ENCODE results near the gene EFCAB14. TPM values are rescaled to one million over a fixed set of nuclear protein-coding genes. Genes with fewer than 3 reads are reported as not detected.

Gene EFCAB14
- total and polyA plus RNA-seq, 2 of the 8 experiments (the other 6 are each of a cell fraction or from before 2014, with no cell fraction given) = 19.4 to 40.4 TPM

DNA sequence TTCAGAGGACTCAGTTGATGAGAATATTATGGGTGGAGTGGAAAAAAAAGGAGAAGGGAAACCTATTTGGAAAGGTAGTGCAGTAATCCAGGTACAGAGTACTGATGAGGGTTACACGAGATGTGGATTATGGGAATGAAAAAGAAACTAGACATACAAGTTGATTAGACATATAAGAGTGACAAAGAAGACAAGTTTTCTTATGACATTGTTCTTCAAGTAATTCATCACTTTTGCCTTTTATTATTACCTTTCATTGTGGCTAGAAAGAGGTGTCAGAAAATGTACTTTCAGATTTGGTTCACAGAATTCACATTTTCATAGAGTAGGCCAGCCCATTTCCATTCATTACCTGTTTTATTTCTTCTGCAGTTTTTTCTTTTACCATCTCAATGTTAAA is 61.1 kb downstream of the EFCAB14 start:
- ChIA-PET CTCF (ENCODE audit: partially characterized antibody) (interaction anchor here (0.8 kb wide), 1 partner anchor 8 kb away, joined by 3 read pairs; no protein-coding TSS in a partner anchor), POLR2A (ENCODE audit: partially characterized antibody) (interaction anchor here (0.8 kb wide), 1 partner anchor 10 kb away, joined by 3 read pairs; the partner anchor contains the start of gene ATPAF1)
- Histone ChIP-seq H3K27me3 (replicated peaks in 1 of 4; ENCODE audit: control insufficient read depth in 3 of 4, extremely low read depth in 1 of 4, insufficient read depth in 3 of 4, low read length in 3 of 4) (no peaks in the 10 kb centered on the region), H2BK5ac (ENCODE audit: low read depth, low read length) (no peak overlapping the region), H3K79me1 (ENCODE audit: low read depth, low read length) (no peaks in the 10 kb centered on the region), H2BK20ac (ENCODE audit: low read length) (no peak overlapping the region), H4K20me1 (replicated peaks in 1 of 2; ENCODE audit: control insufficient read depth in 1 of 2, insufficient read depth in 2 of 2, low read length in 2 of 2) (no peaks in the 10 kb centered on the region), H3K23ac (ENCODE audit: insufficient read length) (no peak overlapping the region), H3K4me2 (ENCODE audit: insufficient read depth in 1 of 2, low read depth in 2 of 2, low read length in 2 of 2) (no peak overlapping the region), H3K14ac (ENCODE audit: insufficient read length) (no peak overlapping the region), H2BK120ac (replicated peaks; ENCODE audit: low read depth, low read length) (no peak overlapping the region), H3K56ac (replicated peaks; ENCODE audit: insufficient read length, low read depth, low read length) (no peak overlapping the region), H4K5ac (ENCODE audit: insufficient read length, low read depth, low read length) (no peak overlapping the region), H3K9me3 (ENCODE audit: insufficient read depth in 2 of 2, low read depth in 1 of 2, low read length in 1 of 2) (no peaks in the 10 kb centered on the region), H3K9ac (replicated peaks in 1 of 4; ENCODE audit: extremely low read depth in 1 of 4, low read depth in 3 of 4, low read length in 3 of 4) (no peak overlapping the region), H3K4me3 (ENCODE audit: extremely low read depth in 1 of 4, insufficient read depth in 2 of 4, low read depth in 3 of 4, low read length in 4 of 4) (no peak overlapping the region), H3K79me2 (ENCODE audit: control insufficient read depth in 1 of 2, insufficient read depth in 2 of 2, low read length in 2 of 2) (no peaks in the 10 kb centered on the region), H2AK5ac (ENCODE audit: low read depth, low read length) (no peak overlapping the region), H3K4me1 (replicated peaks in 1 of 4; ENCODE audit: control insufficient read depth in 3 of 4, insufficient read depth in 4 of 4, low read length in 3 of 4) (no peaks in the 10 kb centered on the region), H4K8ac (ENCODE audit: extremely low read depth, insufficient read depth, low read length) (no peak overlapping the region), H4K91ac (replicated peaks; ENCODE audit: insufficient read length, low read length) (no peak overlapping the region), H2AFZ (ENCODE audit: low read length) (no peak overlapping the region), H3K23me2 (ENCODE audit: low read depth, low read length) (no peaks in the 10 kb centered on the region), H2BK15ac (ENCODE audit: low read length) (no peak overlapping the region), H2BK12ac (ENCODE audit: low read depth, low read length) (no peak overlapping the region), H3K36me3 (ENCODE audit: control insufficient read depth in 2 of 4, insufficient read depth in 4 of 4, low read length in 3 of 4) (peaks cover 0 to 44% (median 8%) of the 10 kb centered on the region in 4 experiments; a peak in 6 of 8 replicates), H3K4ac (replicated peaks; ENCODE audit: insufficient read length, low read depth, low read length) (no peak overlapping the region), H3K27ac (ENCODE audit: low read depth, low read length) (no peak overlapping the region), H3K18ac (ENCODE audit: extremely low read depth, low read length) (no peak overlapping the region)
- FAIRE-seq (no peak), DNase-seq (ENCODE audit: low read depth in 1 of 2, low spot score in 2 of 2) (no peak)
- 83% methylated on average over 1 of the region's 1 CpG; no CpG with 5 or more reads in 1 of the 2 experiments for WGBS, 2 experiments (ENCODE audit: extremely low coverage in 1 of 2, insufficient coverage in 1 of 2, insufficient read length in 1 of 2, insufficient replicate concordance in 2 of 2, low coverage in 1 of 2, low lambda C conversion rate in 2 of 2, missing lambda C conversion rate in 1 of 2)
- TF ChIP-seq RBBP5 (IDR thresholded peaks at IDR 0.05; ENCODE audit: borderline replicate concordance, low read depth, low read length) (no peak), GTF2F1 (IDR thresholded peaks at IDR 0.05; ENCODE audit: borderline replicate concordance, low read depth, low read length) (no peak), CREB1 (IDR thresholded peaks at IDR 0.05) (no peak), TCF12 (IDR thresholded peaks at IDR 0.05; ENCODE audit: low read depth, low read length) (no peak), CBX8 (IDR thresholded peaks at IDR 0.05; ENCODE audit: borderline replicate concordance, low read depth, low read length) (no peak), RFX5 (IDR thresholded peaks at IDR 0.05; ENCODE audit: borderline replicate concordance, low read depth, low read length) (no peak), USF2 (IDR thresholded peaks at IDR 0.05; ENCODE audit: low read length) (no peak), RNF2 (IDR thresholded peaks at IDR 0.05; ENCODE audit: borderline replicate concordance, low read depth, low read length, missing control alignments, poor library complexity, severe bottlenecking) (no peak), NANOG (IDR thresholded peaks at IDR 0.05; ENCODE audit: insufficient read depth, low read depth, low read length, poor library complexity, severe bottlenecking) (no peak), JUND (IDR thresholded peaks at IDR 0.05; ENCODE audit: low read length) (no peak), CEBPB (IDR thresholded peaks at IDR 0.05; ENCODE audit: low read depth, low read length) (no peak), SP1 (IDR thresholded peaks at IDR 0.05; ENCODE audit: low read depth, low read length) (no peak), ATF3 (IDR thresholded peaks at IDR 0.05; ENCODE audit: insufficient read depth, low read depth, low read length) (no peak)
